Testis (tissue), 3 donors: ENCODE measurements around the gene DAD1. TPM values are rescaled to one million over a fixed set of nuclear protein-coding genes. Genes with fewer than 3 reads are reported as not detected.
A peak's percentile ranks its signal among the peaks of the same experiment; 100 is the strongest.

Source experiments
- DNase-seq: peaks from one replicate; pipeline ENCODE4 v3.0.0-alpha.2; 2019
- H3K27ac ChIP-seq, 2 donors: fragments of 200-600 bp; sonication (generic); one replicate each; pipeline ENCODE4 v1.5.1; 2019
- H3K27me3 ChIP-seq: fragments of 200-600 bp; sonication (generic); one replicate; pipeline ENCODE4 v1.5.1; 2019
- H3K36me3 ChIP-seq: fragments of 200-600 bp; sonication (generic); one replicate; pipeline ENCODE4 v1.5.1; 2017; ENCODE audit warnings: low read depth; ENCODE audit errors: missing control alignments
- H3K4me1 ChIP-seq: fragments of 200-600 bp; sonication (generic); one replicate; pipeline ENCODE4 v1.5.1; 2019
- H3K4me3 ChIP-seq, 2 donors: fragments of 200-600 bp; sonication (generic); one replicate each; pipeline ENCODE4 v1.5.1; 2017 to 2019
- H3K9me3 ChIP-seq: fragments of 200-600 bp; sonication (generic); one replicate; pipeline ENCODE4 v1.5.1; 2017
- POLR2A ChIP-seq: fragments of 450-650 bp; IDR thresholded peaks from one replicate; pipeline ENCODE4 v1.6.1; 2017; ENCODE audit warnings: antibody characterized with exemption, mild to moderate bottlenecking, moderate library complexity
- WGBS, 2 donors: methylation state at CpG; one replicate each; pipeline ENCODE4 v1.1.5; 2018; 5-methylcytosine and 5-hydroxymethylcytosine counted together
- intact Hi-C: fragments of 100-400 bp; cut with DNase I; formaldehyde crosslinking; loops from one replicate; pipeline ENCODE4 v1.15.1; 2023; ENCODE audit warnings: low total_unique reads
- polyA plus RNA-seq: library from polyadenylated mRNA; stranded (reverse); fragments of 350-450 nt; fragmentation: Illumina TruSeq; extraction: RNeasy Lipid Tissue Mini Kit (QIAGEN cat#74804); gene quantifications from one replicate; pipeline ENCODE4 v1.2.3, GENCODE V29; 2014; ENCODE audit warnings: low read depth, low replicate concordance; ENCODE audit not compliant: insufficient read depth
- total RNA-seq, 2 donors: library from RNA; depleted of rRNA; stranded (reverse); fragments of >200 nt; gene quantifications; one replicate each; pipeline ENCODE4 v1.2.3, GENCODE V29; 2016
- TF ChIP-seq, protein P1 (sequence below), 3 experiments: fragments of 450-650 bp in 2 of 3; fragments of 200-600 bp in 1 of 3; sonication (generic) in 1 of 3; IDR thresholded peaks; one replicate each; pipeline ENCODE4 v1.5.1; 2016 to 2019; ENCODE audit warnings: antibody characterized with exemption in 3 of 3, mild to moderate bottlenecking in 2 of 3, moderate library complexity in 1 of 3

DAD1 gene
- total and polyA plus RNA-seq, 3 donors from 2014 or later, result 209 to 350 (median 235) TPM

DNA sequence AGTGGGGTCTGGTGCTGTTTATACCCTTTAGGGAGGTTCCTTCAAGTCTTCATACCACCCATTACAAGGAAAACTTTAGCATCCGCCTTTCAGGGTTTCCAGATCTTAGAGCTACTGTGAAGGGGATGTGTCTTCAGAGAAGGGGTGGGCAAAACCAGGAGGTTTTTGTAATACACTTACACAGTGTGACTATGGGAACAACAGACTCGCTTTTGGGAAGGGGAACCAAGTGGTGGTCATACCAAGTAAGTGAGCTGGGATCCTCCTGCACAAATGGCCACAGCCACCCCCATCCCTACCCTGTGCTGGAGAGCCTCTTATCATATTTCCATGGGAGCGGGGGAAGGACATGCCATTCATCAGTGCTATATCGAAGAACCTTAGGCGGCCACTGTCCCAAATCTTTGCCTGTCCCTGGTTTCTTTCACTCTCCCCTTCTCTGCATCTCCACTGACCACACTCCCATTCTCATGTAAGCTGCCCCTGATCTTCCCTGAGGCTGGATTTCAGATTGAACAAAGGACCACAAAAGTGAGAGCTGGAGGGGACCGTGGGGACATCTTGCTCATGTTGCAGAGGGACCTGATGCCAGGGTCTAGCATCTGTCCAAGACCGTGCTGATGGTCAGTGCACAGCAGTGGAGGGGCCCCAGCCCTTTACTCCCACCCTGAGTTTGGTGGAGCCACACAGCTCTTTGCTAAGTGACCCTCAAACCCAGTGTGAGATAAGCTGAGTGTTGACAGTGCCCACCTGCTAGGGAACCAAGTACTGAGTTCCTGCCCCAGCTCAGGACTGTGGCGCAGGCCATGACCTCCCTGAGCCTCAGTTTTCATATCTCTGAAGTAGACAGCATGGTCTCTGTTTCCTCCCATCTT is 51.4 kb downstream of the DAD1 start:
- no peak for TF ChIP-seq POLR2A
- TF ChIP-seq, protein P1, sequence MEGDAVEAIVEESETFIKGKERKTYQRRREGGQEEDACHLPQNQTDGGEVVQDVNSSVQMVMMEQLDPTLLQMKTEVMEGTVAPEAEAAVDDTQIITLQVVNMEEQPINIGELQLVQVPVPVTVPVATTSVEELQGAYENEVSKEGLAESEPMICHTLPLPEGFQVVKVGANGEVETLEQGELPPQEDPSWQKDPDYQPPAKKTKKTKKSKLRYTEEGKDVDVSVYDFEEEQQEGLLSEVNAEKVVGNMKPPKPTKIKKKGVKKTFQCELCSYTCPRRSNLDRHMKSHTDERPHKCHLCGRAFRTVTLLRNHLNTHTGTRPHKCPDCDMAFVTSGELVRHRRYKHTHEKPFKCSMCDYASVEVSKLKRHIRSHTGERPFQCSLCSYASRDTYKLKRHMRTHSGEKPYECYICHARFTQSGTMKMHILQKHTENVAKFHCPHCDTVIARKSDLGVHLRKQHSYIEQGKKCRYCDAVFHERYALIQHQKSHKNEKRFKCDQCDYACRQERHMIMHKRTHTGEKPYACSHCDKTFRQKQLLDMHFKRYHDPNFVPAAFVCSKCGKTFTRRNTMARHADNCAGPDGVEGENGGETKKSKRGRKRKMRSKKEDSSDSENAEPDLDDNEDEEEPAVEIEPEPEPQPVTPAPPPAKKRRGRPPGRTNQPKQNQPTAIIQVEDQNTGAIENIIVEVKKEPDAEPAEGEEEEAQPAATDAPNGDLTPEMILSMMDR (IDR thresholded peaks at IDR 0.05), result no peak
- H3K4me3 ChIP-seq, result no peak overlapping the region
- no peaks in the 10 kb centered on the region for H3K9me3 ChIP-seq
- peaks cover 12% of the 10 kb centered on the region for H3K4me1 ChIP-seq
- 87% methylated on average over 8 of the region's 8 CpGs for WGBS, 2 donors
- H3K27me3 ChIP-seq, result no peaks in the 10 kb centered on the region
- peak overlapping the region; percentile 24 to 72 for H3K27ac ChIP-seq
- intact Hi-C loops, result no loop called here
- DNase-seq, result no peak
- no peaks in the 10 kb centered on the region for H3K36me3 ChIP-seq

DNA sequence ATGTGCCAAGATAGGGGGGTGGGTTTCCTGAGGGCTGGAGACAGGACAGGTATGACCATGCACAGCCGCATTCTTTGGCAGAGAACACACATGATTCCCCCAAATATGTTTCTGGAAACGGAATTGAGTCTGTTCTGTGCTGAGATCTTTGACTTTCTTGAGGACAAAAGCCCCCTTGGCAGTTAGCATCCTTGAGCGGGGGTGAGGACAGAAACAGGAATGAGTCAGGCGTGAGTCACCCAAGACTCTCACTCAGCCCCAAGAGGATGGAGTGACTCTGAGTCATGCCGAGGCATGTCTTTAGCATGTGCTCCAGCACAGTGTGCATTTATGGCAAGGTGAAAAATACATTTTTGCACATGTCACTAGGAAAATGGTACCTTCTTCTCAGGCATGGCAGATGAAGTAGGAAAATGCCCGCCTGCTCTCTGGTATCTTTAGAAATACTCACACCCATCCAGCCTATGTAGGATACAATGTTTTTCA is 52.1 kb downstream of the DAD1 start:
- no peak overlapping the region for H3K4me3 ChIP-seq
- H3K36me3 ChIP-seq, result no peaks in the 10 kb centered on the region
- 62 to 70% methylated on average over 6 of the region's 6 CpGs for WGBS, 2 donors
- no peak overlapping the region for H3K27ac ChIP-seq
- no peaks in the 10 kb centered on the region for H3K9me3 ChIP-seq
- H3K27me3 ChIP-seq, result no peaks in the 10 kb centered on the region
- intact Hi-C loops, result no loop called here
- H3K4me1 ChIP-seq, result peaks cover 12% of the 10 kb centered on the region
- TF ChIP-seq, protein P1 (IDR thresholded peaks at IDR 0.05), result no peak
- TF ChIP-seq POLR2A, result no peak
- DNase-seq, result no peak

DNA sequence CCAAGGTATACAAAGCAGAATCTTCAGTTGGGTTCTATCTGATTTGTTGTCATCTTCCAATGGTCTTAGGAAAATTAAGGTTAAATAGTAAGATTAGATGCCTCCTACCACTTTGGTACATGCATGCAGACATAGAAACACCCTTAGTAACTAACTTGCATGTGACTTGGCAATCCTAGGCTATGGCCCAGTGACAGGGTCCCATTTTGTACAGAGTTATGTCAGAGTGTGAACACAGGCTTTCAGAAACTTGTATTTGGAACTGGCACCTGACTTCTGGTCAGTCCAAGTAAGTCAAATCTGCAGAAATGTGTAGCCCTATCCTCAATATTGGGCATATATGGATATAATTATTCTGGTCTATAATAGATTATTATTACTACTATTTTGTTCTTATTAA is 53.1 kb downstream of the DAD1 start:
- H3K36me3 ChIP-seq, result no peaks in the 10 kb centered on the region
- intact Hi-C loops, result no loop called here
- no peak for DNase-seq
- peaks cover 12% of the 10 kb centered on the region for H3K4me1 ChIP-seq
- no peaks in the 10 kb centered on the region for H3K9me3 ChIP-seq
- no peak overlapping the region for H3K4me3 ChIP-seq
- no peaks in the 10 kb centered on the region for H3K27me3 ChIP-seq
- no peak overlapping the region for H3K27ac ChIP-seq
- no peak for TF ChIP-seq POLR2A
- TF ChIP-seq, protein P1 (IDR thresholded peaks at IDR 0.05), result no peak

DNA sequence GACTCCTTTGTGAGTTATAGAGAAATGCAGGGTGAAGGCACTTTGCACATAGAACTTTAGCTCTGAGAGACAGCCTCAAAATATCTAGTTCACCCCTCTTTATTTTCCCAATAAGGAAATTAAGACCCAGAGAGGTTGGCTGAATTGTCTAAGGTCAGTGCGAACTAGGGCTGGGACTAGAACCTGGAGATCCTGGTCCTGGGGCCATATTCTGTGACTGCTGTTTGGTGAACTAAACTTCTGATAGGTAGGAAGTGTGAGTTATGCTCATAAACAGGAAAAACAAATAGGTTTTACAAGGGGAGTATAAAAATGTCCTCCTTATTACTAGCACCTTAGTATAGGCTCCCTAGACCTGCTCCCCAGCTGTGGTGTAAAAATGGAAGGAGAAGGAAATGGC is 53.9 kb downstream of the DAD1 start:
- TF ChIP-seq POLR2A, result no peak
- TF ChIP-seq, protein P1 (IDR thresholded peaks at IDR 0.05), result no peak
- 100% methylated on average over 1 of the region's 1 CpG for WGBS, 2 donors
- no peaks in the 10 kb centered on the region for H3K36me3 ChIP-seq

DNA sequence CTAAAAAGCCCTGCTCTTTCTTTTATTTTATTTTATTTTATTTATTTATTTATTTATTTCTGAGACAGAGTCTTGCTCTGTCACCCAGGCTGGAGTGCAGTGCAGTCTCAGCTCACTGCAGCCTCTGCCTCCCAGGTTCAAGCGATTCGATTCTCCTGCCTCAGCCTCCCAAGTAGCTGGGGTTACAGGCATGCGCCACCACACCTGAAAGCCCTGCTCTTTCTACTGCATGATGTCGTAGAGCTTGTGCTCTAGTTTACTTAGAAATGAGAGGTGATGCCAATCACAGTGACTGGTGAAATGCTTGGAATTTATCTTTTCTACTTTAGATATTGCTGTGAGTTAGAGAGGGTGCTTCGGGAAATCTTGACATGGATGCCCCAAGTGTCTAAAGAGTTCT is 54.5 kb downstream of the DAD1 start:
- no peak overlapping the region for H3K27ac ChIP-seq
- no peaks in the 10 kb centered on the region for H3K9me3 ChIP-seq
- WGBS, 2 donors, result 93 to 100% methylated on average over 5 of the region's 5 CpGs
- no peaks in the 10 kb centered on the region for H3K27me3 ChIP-seq
- DNase-seq, result no peak
- H3K36me3 ChIP-seq, result no peaks in the 10 kb centered on the region
- TF ChIP-seq, protein P1 (IDR thresholded peaks at IDR 0.05), result no peak
- TF ChIP-seq POLR2A, result no peak
- peaks cover 12% of the 10 kb centered on the region for H3K4me1 ChIP-seq
- intact Hi-C loops, result no loop called here
- no peak overlapping the region for H3K4me3 ChIP-seq

More for the DNA sequence above, 53.9 kb downstream of the DAD1 start:
- Histone ChIP-seq H3K4me1 (peaks cover 12% of the 10 kb centered on the region), H3K4me3 (no peak overlapping the region), H3K9me3 (no peaks in the 10 kb centered on the region), H3K27ac (no peak overlapping the region), H3K27me3 (no peaks in the 10 kb centered on the region)
- intact Hi-C loops, result no loop called here
- DNase-seq, result no peak
